HG02885 (cell line): Measurements from ENCODE around the gene FBXL3.
"Not testable (repeated sequence)": the region's sequence is repeated elsewhere in the genome, so short reads cannot be mapped to it uniquely, and the experiment has no call there.

Experiments
- ATAC-seq: cut with Tn5 transposase; IDR thresholded peaks from one replicate; pipeline ENCODE4 v1.9.1; 2021; ENCODE audit warnings: mild to moderate bottlenecking; ENCODE audit not compliant: unreplicated experiment, poor library complexity

The FBXL3 gene

GRCh38 chr13:76991796-76992547 lies 35.0 kb downstream of the FBXL3 start, which contains the start of gene CLN5:
CLN5 (plus strand) TSS chr13:76992081; CDS start chr13:76992099, 18 bp downstream.
- peak; percentile 94 for ATAC-seq

- ATAC-seq = peak; percentile 64
These were observed 35.5 kb downstream of the FBXL3 start for GRCh38 chr13:76991432-76991795.

- ATAC-seq = no peak
These were observed 43.3 kb downstream of the FBXL3 start for GRCh38 chr13:76983676-76984075.

- ATAC-seq = no peak
These were observed 44.9 kb downstream of the FBXL3 start for GRCh38 chr13:76982061-76982460.

GRCh38 chr13:76980075-76980718 lies 46.8 kb downstream of the FBXL3 start:
- ATAC-seq = peak; percentile 100

- no peak for ATAC-seq
These were observed 50.0 kb downstream of the FBXL3 start for GRCh38 chr13:76976929-76977328.

- no peak for ATAC-seq
These were observed 50.5 kb downstream of the FBXL3 start for GRCh38 chr13:76976490-76976889.

- no peak for ATAC-seq
These were observed 51.1 kb downstream of the FBXL3 start for GRCh38 chr13:76975863-76976262.

GRCh38 chr13:76974618-76974975 lies 52.4 kb downstream of the FBXL3 start:
- no peak for ATAC-seq

GRCh38 chr13:76973920-76974617 lies 52.9 kb downstream of the FBXL3 start:
- ATAC-seq = no peak

GRCh38 chr13:76971851-76972829 lies 54.8 kb downstream of the FBXL3 start:
- ATAC-seq = no peak

GRCh38 chr13:76971215-76971614 lies 55.7 kb downstream of the FBXL3 start:
- peak; percentile 80 for ATAC-seq

GRCh38 chr13:76969488-76970365 lies 57.2 kb downstream of the FBXL3 start:
- no peak for ATAC-seq

- ATAC-seq = no peak
These were observed 58.9 kb downstream of the FBXL3 start for GRCh38 chr13:76968041-76968440.

- ATAC-seq = no peak
These were observed 59.9 kb downstream of the FBXL3 start for GRCh38 chr13:76967031-76967430.

- ATAC-seq = no peak
These were observed 61.1 kb downstream of the FBXL3 start for GRCh38 chr13:76965759-76966421.

- not testable (repeated sequence) for ATAC-seq
These were observed 67.2 kb downstream of the FBXL3 start for GRCh38 chr13:76959734-76960133.

GRCh38 chr13:76958841-76959432 lies 68.0 kb downstream of the FBXL3 start:
- no peak for ATAC-seq
